H4 (cell line): Measurements from ENCODE around the gene NRBP1. TPM values are rescaled to one million over a fixed set of nuclear protein-coding genes. Genes with fewer than 3 reads are reported as not detected.

ENCODE experiments used
- DNase-seq: peaks from one replicate; pipeline ENCODE4 v3.0.0-alpha.2; 2015; ENCODE audit warnings: low spot score
- total RNA-seq: library from RNA; depleted of rRNA; stranded (reverse); fragments of >200 nt; shearing (Covaris generic); gene quantifications from 2 replicates; pipeline ENCODE4 v1.2.3, GENCODE V29; 2014; rRNA removed

Gene NRBP1
- total RNA-seq, 1 experiment from 2014 or later = 99.9 TPM

GRCh38 chr2:27489498-27490397 lies 61.3 kb downstream of the NRBP1 start, which contains the start of gene IFT172:
Gene IFT172, minus strand, starts transcription at chr2:27489743. Its CDS starts 90 bp downstream, at chr2:27489653.
- DNase-seq = peak; percentile 97

Other genes with a start within 250 kb of the NRBP1 start
- gene ATRAID, start 216.6 kb upstream of the NRBP1 start, total RNA-seq = 196 and 202 TPM in 2 replicates
- gene SLC5A6, start 216.4 kb upstream of the NRBP1 start, total RNA-seq = 22.6 and 26.2 TPM in 2 replicates
- 4.7 and 6.9 TPM in 2 replicates for gene CAD, start 211.3 kb upstream of the NRBP1 start, total RNA-seq
- gene SLC30A3, start 165.6 kb upstream of the NRBP1 start, total RNA-seq = 0.46 and 0.49 TPM in 2 replicates
- gene DNAJC5G, start 153.2 kb upstream of the NRBP1 start, total RNA-seq = not detected in 2 replicates
- gene TRIM54, start 146.2 kb upstream of the NRBP1 start, total RNA-seq = 0.35 TPM in 1 of 2 replicates, not detected in the other
- gene UCN, start 120.2 kb upstream of the NRBP1 start, total RNA-seq = 0.53 TPM in 1 of 2 replicates, not detected in the other
- 52.9 and 61.7 TPM in 2 replicates for gene MPV17, start 105.5 kb upstream of the NRBP1 start, total RNA-seq
- gene GTF3C2, start 71.9 kb upstream of the NRBP1 start, total RNA-seq = 24.5 and 29.9 TPM in 2 replicates
- gene EIF2B4, start 58.3 kb upstream of the NRBP1 start, total RNA-seq = 15.0 and 23.8 TPM in 2 replicates
- 79.6 and 84.6 TPM in 2 replicates for gene SNX17, start 58.0 kb upstream of the NRBP1 start, total RNA-seq
- gene ZNF513, start 47.9 kb upstream of the NRBP1 start, total RNA-seq = 1.4 and 2.8 TPM in 2 replicates
- gene PPM1G, start 19.0 kb upstream of the NRBP1 start, total RNA-seq = 72.0 and 81.7 TPM in 2 replicates
- gene KRTCAP3, start 13.8 kb downstream of the NRBP1 start, total RNA-seq = not detected in 2 replicates
- 4.5 and 6.3 TPM in 2 replicates for gene IFT172, start 61.1 kb downstream of the NRBP1 start, total RNA-seq
- gene FNDC4, start 66.6 kb downstream of the NRBP1 start, total RNA-seq = 0.16 and 0.29 TPM in 2 replicates
- gene GCKR, start 68.2 kb downstream of the NRBP1 start, total RNA-seq = not detected in 2 replicates
- gene ZNF512, start 154.4 kb downstream of the NRBP1 start, total RNA-seq = 16.9 and 18.0 TPM in 2 replicates
- gene CCDC121, start 200.4 kb downstream of the NRBP1 start, total RNA-seq = 1.5 and 1.9 TPM in 2 replicates
- gene GPN1, start 200.4 kb downstream of the NRBP1 start, total RNA-seq = 22.3 and 29.9 TPM in 2 replicates
- gene SUPT7L, start 235.0 kb downstream of the NRBP1 start, total RNA-seq = 9.1 and 11.8 TPM in 2 replicates
- 16.6 and 17.4 TPM in 2 replicates for gene SLC4A1AP, start 235.3 kb downstream of the NRBP1 start, total RNA-seq